ENCODE measurements around the gene GFRA1.

DNA sequence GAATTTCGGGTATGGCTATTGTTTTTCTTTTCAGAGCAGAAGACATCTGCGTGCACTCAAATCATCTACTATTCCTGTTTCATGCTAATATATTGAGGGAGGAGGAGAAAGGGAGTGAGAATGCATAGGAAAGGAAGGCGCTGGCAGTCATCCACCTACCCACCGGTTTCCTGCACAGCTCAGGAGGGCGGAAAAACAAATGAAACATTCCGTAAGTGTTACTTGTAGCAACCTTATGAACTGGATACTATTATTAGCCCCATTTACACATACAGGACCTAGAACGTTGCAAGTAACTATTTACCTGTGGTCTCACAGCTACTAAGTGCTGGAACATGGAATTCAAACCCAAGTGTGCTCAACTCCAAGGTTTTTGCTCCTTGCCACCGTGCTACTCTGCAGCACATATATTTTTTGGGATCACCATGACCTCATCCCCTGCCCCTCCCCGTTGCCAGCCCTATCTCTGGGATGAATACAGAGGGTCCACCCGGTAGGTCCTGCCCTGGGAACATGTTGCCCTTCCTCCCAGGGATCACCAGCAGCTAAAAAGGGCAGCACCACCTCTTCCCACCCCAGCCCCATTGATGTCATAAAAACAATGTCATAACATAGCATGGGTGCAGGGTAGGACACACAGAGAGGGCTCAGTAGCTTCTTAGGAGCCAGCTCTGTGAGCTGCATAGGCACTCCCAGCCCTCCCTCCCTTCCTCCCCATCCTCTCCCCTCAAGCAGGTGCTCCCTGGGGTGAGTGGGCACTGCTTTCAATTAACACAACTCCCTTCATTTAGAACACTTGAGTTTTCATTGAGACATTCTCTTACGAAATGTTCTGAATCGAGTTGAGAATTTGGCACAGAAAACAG lies 16.9 kb downstream of the GFRA1 start:
- TF ChIP-seq, protein P1, sequence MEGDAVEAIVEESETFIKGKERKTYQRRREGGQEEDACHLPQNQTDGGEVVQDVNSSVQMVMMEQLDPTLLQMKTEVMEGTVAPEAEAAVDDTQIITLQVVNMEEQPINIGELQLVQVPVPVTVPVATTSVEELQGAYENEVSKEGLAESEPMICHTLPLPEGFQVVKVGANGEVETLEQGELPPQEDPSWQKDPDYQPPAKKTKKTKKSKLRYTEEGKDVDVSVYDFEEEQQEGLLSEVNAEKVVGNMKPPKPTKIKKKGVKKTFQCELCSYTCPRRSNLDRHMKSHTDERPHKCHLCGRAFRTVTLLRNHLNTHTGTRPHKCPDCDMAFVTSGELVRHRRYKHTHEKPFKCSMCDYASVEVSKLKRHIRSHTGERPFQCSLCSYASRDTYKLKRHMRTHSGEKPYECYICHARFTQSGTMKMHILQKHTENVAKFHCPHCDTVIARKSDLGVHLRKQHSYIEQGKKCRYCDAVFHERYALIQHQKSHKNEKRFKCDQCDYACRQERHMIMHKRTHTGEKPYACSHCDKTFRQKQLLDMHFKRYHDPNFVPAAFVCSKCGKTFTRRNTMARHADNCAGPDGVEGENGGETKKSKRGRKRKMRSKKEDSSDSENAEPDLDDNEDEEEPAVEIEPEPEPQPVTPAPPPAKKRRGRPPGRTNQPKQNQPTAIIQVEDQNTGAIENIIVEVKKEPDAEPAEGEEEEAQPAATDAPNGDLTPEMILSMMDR (conservative IDR thresholded peaks at IDR 0.05; ENCODE audit: low read depth, low read length): no peak
- no peak for TF ChIP-seq EZH2 (IDR thresholded peaks at IDR 0.05; ENCODE audit: borderline replicate concordance, low read depth, low read length, poor library complexity, severe bottlenecking)

All from A673 (cell line).